HG03159 (cell line): Measurements from ENCODE around the gene SLC24A3.

Experiments
- ATAC-seq: cut with Tn5 transposase; IDR thresholded peaks from one replicate; pipeline ENCODE4 v1.9.1; 2021; ENCODE audit warnings: mild to moderate bottlenecking, moderate library complexity; ENCODE audit not compliant: unreplicated experiment

The SLC24A3 gene

DNA sequence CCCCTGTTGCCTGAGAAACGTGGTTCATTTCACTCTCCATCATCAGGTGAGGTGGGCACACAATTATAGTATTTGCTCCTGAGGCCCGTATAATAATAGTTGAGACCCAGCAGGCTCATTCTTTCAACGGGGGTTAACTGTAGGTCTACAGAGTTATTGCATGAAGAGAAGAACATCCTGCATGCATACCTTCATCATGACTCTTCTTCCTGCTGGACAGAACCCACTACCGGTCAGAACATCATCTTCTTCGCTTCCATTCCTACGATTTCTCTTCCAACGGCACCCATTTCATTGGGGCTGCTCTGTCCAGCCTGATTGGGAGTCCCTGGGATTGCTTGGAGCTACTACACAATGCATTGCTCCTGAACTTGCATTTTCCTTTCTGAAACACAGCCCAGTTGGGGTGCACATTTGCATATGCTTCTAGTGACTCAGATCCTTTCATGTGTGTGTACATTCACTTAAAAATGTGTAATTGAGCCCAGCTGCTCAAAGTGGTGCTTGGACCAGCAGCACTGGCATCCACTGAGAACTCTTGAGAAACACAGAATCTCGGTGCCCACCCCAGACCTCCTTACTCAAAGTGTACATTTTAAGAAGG is 57.4 kb downstream of the SLC24A3 start:
- ATAC-seq: no peak

DNA sequence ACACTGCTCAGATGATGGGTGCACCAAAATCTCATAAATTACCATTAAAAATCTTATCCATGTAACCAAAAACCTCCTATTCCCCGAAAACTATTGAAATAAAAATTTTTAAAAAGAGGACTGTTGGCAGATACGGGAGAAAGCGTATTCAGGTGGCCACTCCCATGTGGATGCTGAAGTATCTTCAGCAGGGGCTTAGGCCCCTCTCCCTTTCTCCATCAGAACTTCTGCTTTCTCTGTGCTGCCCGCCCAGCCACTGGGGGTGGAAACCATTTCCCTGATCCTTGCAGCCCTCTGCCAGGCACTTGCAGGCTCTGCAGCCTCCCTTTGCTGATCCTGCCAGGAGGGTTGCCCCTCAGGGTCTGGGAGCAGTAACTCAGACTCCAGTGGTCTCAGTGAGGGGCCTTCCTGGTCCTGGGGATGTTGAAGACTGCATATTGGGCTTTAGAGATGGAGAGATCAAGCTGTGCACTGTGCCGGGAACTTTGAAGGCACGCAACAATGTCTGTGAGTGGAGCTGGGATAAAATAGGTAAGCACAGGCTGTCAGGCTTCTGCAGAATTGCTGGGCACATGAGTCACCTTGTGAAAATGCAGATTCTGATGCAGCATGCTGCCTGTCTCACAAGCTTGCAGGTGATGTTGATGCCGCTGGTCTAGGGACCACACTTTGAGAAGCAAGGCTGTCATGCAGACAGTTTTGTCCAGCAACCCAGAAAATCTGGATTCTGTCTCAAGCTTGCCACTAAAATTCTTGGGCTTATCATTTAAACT is 59.6 kb downstream of the SLC24A3 start:
- no peak for ATAC-seq

DNA sequence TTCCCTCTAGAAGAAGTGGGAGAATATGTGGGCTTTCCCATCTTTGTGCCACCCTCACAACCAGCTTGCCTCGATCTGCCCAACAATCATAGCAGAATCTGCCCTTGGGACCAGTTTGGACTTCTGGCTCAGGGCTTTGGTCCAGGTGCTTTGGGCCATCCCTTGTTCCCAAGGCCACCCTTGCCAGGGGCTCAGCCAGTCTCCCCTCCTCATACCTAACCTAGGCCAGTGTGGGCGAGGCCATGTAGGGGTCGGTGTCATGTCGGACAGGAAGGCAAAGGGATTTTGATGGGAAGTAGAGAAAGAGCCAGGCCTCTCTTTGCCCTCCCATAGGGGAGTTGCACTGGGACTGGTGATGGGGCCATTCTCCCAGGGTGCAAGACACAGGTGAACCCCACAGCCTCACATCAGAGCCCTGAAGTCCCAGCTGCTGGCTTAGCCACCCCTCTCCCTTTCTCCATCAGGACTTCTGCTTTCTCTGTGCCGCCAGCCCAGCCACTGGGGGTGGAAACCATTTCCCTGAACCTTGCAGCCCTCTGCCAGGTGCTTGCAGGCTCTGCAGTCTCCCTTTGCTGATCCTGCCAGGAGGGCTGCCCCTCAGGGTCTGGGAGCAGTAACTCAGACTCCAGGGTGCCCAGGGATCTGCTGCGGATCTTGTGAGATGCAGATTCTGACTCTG is 60.7 kb downstream of the SLC24A3 start:
- ATAC-seq: no peak

DNA sequence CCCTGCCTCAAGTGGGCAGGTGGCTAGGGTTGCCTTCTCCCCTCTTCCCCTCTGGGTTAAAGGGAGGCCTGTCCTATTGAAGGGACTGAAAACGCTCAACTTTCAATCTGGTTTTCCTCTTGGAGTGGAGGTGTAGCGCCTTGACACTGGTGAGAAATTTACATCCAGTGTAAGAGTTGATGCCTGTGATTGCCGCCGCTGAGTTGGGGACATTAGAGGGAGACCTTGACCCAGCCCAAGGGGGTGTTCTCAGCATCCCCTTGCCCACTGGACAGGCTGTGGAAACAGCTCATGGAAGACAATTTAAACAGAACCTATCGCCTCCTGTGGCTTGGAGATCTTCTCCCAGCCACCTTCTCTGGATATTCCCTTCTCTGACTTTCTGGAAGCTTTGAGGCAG is 61.6 kb downstream of the SLC24A3 start:
- no peak for ATAC-seq

DNA sequence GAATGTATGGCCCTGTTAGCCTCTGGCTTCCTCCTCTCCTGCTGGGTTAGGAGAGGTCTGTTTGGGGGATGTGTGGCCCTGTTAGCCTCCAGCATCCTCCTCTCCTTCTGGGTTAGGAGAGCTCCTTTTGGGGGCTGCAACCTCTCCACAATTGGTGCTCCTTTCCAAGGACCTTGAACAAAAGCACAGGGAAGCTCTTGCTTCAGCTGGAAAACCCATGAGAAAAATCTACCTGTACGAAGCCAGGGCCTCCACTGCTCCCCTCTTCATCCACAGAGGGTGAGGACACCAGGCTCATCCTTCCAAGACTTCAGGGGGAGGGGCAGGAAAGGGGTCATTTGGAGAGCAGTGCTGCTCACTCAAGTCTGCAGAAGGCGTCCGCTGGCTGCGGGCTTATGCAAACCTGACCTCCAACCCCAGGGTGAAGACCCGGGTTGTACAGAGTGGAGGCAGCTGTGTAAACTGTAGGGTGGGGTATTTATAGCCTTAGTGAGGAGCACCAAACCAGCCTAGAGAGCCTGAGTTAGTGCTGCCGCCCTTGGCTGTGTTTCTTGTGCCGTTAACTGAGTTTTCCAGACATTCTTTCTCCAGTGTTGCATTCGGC is 62.1 kb downstream of the SLC24A3 start:
- ATAC-seq: no peak

DNA sequence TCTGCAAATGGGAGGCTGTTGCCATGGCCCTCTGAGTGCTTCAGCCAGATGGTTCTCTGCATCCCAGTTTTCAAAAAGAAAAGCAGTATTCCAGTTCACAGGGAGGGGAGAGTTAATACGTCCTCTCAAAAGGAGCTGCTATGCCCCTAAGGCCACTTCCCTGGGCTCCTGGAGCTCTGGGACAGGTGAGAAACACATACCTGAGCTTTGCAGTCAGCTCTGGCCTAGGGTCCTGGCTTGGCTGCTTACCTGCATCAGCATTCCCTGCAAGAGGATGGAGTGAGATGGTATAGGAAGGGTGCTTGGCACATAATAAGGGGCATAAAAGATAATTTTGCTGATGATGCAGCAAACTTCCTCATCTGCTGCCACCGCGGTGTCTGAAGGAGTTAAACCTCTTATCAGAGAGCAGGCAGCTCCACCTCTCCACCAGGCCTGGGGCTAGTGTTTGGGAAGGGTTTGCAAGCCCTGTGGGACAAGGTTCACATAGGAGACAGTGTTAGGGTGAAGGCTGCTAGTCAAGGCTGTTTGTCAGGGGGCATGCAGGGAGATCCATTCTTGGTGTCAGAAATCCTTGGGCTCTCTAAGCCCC is 62.7 kb downstream of the SLC24A3 start:
- ATAC-seq: no peak

DNA sequence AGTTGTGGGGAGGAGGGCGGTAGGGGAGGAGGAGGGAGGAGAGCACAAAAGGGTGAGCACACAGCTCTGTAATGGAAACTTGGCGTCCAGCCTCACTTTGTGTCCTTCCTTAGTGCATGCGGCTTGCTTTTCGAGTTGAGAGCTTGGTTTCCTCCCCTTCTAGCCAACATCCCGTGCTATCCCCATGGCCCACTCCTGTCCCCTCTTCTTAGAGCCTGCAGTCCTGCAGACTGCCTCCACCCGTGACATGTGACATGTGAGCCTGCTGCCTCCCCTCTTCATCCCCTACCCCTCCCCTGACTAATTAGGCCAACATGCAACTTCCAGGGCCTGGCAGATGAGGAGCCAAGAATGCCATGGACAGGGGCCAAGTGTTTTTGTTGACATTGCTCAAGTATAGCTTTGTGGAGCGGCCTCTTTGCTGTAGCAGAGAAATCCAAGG is 63.2 kb downstream of the SLC24A3 start:
- ATAC-seq: no peak

DNA sequence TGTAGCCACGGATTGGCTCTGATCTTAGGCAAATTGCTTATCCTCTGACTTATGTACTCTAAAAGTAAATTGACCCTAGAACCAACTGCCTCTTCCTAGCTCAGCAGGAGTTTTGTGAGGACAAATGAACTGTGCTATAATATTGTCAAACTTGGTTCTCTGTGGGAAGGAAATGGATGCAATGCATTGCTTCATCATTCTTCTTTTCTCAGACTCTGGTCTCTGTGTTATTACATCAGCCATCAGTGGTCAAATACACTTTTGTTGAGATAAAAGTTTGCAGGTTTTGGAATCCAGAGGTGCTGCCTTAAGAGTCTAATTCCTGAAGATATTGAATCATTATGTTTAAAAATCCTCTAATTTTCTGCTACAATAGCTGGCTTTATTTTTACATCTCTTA is 64.9 kb downstream of the SLC24A3 start:
- no peak for ATAC-seq

DNA sequence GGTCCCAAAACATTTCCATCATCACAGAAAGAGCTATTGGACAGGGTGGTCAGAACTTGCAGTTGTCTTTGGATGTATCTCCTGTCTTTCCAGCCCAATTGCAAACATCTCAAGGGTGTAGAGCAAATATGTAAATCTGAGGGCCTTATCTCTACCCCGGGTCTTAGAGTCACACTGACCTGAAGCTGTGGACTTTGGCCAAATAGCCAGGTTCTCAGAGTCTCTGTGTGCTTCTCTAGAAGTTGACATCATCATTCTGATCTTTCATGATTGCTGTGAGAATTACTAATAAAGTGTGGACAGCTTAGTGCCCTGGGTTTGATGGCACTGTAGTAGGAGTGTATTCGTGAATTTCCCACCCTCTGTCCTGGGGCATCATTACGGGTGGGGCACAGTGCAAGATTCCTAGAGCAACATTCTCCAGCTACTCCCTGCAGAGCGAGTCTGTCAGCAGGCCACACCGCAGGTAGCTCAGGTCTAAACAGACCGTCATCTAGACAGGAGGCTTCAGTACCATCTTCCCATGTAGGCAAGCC is 71.1 kb downstream of the SLC24A3 start:
- no peak for ATAC-seq

DNA sequence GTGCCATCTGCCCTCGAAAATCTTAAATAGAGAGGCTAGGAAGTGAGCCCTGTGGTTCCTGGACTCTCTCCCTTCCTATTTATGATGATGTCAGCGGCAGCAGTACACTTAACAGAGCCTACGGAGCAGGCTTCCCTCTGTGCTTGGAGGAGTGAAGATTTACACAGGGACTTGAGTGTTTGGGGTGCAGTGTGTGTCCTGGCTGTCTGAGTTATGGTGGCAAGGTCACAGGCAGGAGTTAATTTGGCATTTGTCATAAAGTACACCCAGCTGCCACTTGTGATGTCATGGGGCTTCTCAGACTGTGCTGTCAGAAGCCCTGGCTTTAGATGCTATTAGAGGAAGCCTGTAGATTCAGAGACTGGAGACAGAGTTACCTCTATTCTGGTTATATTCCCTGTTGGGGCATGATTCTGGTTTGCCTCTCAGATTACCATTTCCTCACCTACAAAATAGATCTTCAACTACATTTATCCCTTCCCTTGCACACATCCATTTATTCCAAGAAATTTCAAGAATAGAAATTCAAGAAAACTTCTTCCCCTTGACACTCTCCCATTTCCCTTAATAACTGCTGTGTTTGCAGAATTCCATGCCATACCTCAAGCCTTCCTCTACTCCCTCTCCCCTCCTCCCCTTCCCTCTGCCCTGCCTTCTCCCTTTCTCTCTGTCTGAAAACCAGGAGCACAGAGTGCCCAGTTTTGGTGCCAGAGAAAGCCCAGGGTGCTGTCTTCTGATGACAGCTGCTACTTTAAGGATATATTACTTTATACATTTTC is 72.1 kb downstream of the SLC24A3 start:
- no peak for ATAC-seq

DNA sequence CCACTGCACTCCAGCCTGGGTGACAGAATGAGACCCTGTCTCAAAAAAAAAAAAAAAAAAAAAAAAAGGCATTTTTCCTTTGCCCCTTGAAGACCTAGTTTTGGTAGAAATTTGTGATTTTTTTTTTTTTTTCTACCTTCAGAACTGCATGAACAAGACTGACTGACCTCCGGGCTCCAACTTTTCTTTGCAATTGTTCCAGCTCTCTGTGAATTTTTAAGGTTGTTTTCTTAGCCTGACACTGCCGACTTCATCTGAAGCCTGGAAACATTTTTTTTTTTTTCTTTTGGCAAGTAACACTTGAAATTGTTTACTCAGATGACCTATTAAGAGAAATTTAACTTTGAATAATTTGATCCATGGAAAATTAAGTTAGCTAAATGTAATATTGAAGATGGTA is 73.0 kb downstream of the SLC24A3 start:
- ATAC-seq: no peak

DNA sequence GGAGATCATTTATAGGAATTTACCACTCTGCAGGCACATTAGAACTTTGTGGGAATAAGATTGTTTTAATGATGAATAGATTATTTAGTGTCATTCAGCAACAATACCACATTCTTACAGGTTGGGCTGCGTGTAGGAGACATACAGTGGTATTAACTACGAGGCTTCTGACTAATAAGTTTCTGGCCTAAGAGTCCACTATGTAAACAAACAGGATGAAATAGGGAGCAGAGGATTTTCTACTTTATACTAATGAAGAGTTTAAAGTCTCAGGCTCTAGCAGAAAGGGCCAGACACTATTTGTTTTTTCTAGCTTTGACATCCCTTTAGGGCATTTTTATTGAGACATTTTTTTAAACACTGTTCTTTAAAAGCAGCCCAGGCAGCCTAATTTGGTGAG is 75.6 kb downstream of the SLC24A3 start:
- ATAC-seq: no peak

DNA sequence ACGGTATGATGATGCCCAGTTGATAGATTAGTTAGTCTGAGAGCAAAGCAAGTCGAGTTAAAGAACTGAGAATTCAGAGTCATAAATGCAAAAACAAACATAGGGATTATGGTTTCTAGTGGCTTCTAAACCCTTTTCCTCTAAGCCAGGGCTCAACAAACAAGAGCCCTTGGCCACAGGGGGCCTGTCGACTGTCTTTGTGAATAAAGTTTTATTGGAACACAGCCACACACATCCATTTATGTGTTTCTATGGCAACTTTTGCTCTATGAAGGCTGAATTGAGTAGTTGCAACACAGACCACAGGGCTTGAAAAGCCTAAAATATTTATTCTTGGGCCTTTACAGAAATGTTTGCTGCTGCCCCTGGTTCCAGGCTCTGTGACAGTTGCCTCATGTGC is 76.2 kb downstream of the SLC24A3 start:
- ATAC-seq: no peak

DNA sequence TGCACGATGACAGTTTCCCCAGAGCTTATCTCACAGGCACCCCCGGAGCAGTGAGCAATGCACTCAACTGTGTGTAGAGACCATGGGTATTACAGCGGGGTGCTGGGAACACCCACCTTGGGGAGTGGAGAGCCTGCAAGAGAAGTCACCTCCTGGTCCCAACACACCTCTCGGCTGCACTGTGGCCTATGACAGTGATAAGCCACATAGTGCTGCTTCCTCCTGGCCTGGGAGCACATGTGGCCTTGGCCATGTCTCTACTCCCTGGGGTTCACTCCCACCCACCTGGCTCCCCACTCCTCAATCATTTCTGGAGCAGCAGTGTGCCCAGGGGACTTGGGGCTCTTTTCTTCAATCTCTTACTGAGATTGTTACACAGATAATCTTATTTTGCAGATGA is 77.0 kb downstream of the SLC24A3 start:
- no peak for ATAC-seq

DNA sequence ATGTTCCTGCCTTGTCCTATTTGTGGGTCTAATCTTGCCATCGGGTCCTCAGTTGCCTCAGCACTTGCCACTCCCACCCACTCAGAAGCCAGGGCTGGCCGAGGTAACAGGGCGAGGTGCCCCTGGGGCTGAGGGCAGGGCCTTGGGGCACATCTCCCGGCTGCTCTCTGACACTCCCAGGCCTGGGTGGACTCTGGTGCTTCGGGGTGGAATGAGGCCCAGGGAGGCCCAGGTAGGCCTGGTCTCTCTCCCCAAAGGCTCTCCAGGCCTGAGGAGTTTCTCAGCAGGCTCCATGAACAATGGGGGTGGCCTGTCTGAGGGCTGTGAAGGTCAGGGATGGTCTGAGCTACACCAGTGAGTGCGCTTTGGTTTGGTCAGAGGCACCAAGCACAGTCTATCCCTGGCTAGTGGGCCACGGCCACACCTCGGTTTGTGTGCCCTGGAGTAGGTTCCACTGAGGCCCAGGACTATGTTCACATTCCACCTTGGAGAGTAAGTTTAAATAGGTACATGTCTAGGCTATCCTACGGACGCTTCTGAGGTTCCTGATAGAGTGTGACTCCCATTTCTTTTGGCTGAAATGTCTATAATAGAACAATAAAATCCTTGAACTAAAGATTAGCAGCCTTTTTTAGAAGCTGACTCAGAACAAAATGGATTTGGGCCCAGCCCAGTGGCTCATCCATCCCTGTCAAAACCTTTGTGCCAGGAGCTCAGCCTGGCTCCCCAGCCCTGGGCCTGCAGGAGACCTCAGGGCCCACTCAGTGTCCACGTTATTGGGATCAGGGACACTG is 78.8 kb downstream of the SLC24A3 start:
- no peak for ATAC-seq

DNA sequence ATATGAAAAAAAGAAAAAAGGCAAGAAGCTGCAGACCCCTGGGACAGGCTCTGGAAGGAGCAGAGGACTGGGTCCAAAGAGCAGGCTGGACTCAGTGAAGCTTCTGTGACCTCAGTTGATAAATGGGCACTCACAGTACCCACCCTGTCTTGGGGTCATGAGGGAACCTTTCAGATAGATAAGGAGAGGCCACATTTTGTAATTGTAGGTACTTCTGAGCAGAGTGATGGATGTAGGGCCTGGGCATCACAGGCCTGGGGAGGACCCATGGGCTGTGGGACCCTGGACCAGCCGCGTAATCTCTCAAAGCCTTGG is 79.3 kb downstream of the SLC24A3 start:
- no peak for ATAC-seq

DNA sequence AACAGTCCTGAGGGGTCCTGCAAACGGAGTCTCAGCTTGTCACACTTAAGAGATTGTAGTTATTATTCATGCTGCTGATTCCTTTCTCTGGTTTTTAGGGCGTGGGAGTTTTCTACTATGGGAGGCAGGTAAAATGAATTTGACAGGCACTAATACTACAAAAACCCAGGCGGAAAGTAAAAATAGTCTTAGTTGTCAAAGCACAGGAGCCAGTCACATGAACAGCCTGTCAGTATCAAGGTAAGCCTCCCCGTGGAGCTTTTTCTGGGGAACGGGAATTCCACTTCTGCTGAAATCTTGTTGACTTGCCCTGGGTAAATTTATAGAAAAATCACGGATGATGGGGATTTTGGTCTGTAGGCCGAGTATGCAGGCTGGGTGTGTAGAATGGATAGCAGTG is 79.8 kb downstream of the SLC24A3 start:
- ATAC-seq: no peak

DNA sequence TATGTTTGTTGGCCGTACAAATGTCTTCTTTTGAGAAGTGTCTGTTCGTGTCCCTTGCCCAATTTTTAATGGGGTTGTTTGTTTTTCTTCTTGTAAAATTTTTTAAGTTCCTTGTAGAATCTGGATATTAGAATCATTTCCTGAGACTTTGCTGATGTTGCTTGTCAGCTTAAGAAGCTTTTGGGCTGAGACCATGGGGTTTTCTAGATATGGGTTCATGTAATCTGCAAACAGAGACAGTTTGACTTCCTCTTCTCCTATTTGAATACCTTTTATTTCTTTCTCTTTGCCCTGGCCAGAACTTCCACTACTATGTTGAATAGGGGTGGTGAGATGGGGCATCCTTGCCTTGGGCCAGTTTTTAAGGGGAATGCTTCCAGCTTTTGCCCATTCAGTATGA is 82.6 kb downstream of the SLC24A3 start:
- ATAC-seq: no peak

DNA sequence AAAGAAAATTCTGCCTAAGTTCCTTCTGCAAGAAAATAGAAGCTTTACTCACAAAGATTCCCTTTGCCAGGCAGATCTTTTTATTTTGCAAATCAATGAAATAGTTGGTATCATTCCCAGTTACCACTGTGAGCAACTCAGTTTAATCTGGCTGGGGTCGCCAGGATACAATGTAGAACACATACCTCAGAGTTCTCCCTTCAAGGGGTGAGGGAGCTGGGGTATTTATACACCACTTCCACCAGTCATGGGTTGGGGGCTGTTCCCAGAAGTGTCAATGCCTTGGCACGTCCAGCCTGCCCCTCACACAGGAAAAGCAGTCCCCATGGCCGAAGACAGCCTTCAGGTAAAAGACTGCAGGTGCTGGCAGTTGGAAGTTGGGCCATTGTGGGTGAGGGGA is 86.2 kb downstream of the SLC24A3 start:
- no peak for ATAC-seq

DNA sequence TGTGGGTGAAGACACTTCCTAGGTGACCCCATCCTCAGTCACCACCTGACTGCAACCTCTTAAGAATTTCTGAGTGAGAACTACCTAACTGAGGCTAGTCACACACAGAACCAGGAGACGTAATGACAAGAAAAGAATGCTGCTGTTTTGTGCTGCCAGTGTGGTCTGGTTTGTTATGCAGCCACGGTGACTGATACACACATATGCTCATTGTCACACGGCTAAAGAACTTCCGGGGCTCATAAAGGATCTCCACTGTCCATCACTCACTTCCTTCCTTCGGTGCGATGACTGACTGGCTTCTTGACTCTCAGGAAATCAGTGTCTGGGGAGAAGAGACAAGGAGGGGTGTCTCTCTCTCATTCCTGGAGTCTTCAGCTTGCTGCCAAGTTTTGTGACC is 88.0 kb downstream of the SLC24A3 start:
- ATAC-seq: no peak
